Upper lobe of right lung (tissue), 1 donor: ENCODE measurements around the gene EXOC6. TPM values are rescaled to one million over a fixed set of nuclear protein-coding genes. Genes with fewer than 3 reads are reported as not detected.
"Not testable (repeated sequence)": the region's sequence is repeated elsewhere in the genome, so short reads cannot be mapped to it uniquely, and the experiment has no call there.

Source experiments
- ATAC-seq: fragments of 200-7000 bp; cut with Tn5 transposase; one replicate; pipeline ENCODE4 v1.9.1; 2020; ENCODE audit warnings: mild to moderate bottlenecking, moderate library complexity
- DNase-seq: peaks from one replicate; pipeline ENCODE4 v3.0.0-alpha.2; 2020
- H3K27ac ChIP-seq: fragments of 200-600 bp; one replicate; pipeline ENCODE4 v1.8.0; 2022
- H3K27me3 ChIP-seq: fragments of 200-600 bp; one replicate; pipeline ENCODE4 v1.8.0; 2022; ENCODE audit warnings: mild to moderate bottlenecking
- H3K36me3 ChIP-seq: fragments of 200-600 bp; one replicate; pipeline ENCODE4 v1.8.0; 2022
- H3K4me1 ChIP-seq: fragments of 200-600 bp; one replicate; pipeline ENCODE4 v1.8.0; 2022
- H3K4me3 ChIP-seq: fragments of 200-600 bp; one replicate; pipeline ENCODE4 v1.8.0; 2022; ENCODE audit warnings: mild to moderate bottlenecking
- H3K9me3 ChIP-seq: fragments of 200-600 bp; one replicate; pipeline ENCODE4 v1.8.0; 2022
- intact Hi-C: fragments of 100-400 bp; cut with DNase I; formaldehyde crosslinking; loops from one replicate; pipeline ENCODE4 v1.11.0; 2022
- total RNA-seq: library from RNA; stranded (reverse); fragmentation: NEBNext Ultra II Directional; extraction: Animal tissue kit (Norgen Biotek cat#: 25700); gene quantifications from one replicate; pipeline ENCODE4 v1.2.1, GENCODE V29; 2021
- TF ChIP-seq, protein P1 (sequence below): fragments of 200-600 bp; IDR thresholded peaks from one replicate; pipeline ENCODE4 v1.8.0; 2022; ENCODE audit warnings: antibody characterized with exemption
- donor health status: DM: no; HTN: yes; CAD: no; lungs with severe emphysema.

EXOC6 gene
- total RNA-seq, 1 donor from 2014 or later, result 24.9 TPM

DNA sequence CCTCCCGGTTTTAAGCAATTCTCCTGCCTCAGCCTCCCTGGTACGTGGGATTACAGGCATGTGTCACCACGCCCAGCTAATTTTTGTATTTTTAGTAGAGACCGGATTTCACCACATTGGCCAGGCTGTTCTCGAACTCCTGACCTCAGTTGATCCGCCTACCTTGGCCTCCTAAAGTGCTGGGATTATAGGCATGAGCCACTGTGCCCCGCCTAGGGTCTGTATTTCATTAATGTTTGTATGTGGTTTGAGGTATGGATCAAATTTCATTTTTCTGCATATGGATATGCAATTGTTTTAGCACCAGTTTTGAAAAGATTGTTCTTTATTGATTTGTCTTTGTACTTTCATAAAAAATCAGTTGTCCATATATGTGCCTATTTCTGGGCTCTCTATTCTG lies 251.3 kb downstream of the EXOC6 start:
- Histone ChIP-seq H3K9me3 (no peaks in the 10 kb centered on the region), H3K27ac (no peak overlapping the region), H3K4me3 (no peak overlapping the region), H3K27me3 (no peaks in the 10 kb centered on the region), H3K36me3 (no peaks in the 10 kb centered on the region), H3K4me1 (no peaks in the 10 kb centered on the region)
- no peak for DNase-seq
- intact Hi-C loops, result no loop called here
- TF ChIP-seq, protein P1, sequence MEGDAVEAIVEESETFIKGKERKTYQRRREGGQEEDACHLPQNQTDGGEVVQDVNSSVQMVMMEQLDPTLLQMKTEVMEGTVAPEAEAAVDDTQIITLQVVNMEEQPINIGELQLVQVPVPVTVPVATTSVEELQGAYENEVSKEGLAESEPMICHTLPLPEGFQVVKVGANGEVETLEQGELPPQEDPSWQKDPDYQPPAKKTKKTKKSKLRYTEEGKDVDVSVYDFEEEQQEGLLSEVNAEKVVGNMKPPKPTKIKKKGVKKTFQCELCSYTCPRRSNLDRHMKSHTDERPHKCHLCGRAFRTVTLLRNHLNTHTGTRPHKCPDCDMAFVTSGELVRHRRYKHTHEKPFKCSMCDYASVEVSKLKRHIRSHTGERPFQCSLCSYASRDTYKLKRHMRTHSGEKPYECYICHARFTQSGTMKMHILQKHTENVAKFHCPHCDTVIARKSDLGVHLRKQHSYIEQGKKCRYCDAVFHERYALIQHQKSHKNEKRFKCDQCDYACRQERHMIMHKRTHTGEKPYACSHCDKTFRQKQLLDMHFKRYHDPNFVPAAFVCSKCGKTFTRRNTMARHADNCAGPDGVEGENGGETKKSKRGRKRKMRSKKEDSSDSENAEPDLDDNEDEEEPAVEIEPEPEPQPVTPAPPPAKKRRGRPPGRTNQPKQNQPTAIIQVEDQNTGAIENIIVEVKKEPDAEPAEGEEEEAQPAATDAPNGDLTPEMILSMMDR, result no peak
- ATAC-seq, result no peak

DNA sequence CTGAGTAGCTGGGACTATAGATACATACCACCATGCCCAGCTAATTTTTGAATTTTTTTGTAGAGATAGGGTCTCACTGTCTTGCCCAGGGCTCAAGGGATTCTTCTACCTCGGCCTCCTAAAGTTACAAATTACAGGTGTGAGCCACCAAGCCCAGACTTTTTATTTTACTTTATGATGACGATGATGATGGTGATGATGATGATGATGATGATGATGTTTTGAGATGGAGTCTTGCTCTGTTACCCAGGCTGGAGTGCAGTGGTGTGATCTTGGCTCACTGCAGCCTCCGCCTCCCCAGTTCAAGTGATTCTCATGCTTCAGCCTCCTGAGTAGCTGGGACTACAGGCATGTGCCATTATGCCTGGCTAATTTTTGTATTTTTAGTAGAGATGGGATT lies 252.8 kb downstream of the EXOC6 start:
- H3K4me1 ChIP-seq, H3K27ac ChIP-seq, H3K36me3 ChIP-seq, H3K4me3 ChIP-seq, H3K27me3 ChIP-seq, ATAC-seq, intact Hi-C loops, DNase-seq, H3K9me3 ChIP-seq: not testable (repeated sequence)

DNA sequence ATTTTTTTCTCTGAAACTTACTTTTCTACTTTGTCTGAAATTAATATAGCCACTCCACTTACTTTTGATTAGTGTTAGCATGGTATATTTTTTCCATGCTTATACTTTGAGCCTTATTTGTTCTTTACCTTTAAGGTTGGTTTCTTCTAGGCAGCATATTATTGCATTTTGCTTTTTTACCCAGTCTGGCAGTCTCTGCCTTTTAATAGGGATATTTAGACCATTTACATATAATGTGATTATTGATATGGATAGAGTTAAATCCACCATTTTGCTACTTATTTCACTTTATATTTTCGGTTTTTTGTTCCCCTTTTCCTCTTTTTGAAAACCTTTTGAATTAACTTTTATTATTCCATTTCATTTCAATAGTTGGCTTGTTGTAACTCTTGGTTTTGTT lies 255.6 kb downstream of the EXOC6 start:
- intact Hi-C loops, result no loop called here
- Histone ChIP-seq H3K36me3 (no peaks in the 10 kb centered on the region), H3K27me3 (no peaks in the 10 kb centered on the region), H3K27ac (no peak overlapping the region), H3K9me3 (no peaks in the 10 kb centered on the region), H3K4me3 (no peak overlapping the region), H3K4me1 (no peaks in the 10 kb centered on the region)
- ATAC-seq (no peak), DNase-seq (no peak)
- TF ChIP-seq, protein P1, result no peak

DNA sequence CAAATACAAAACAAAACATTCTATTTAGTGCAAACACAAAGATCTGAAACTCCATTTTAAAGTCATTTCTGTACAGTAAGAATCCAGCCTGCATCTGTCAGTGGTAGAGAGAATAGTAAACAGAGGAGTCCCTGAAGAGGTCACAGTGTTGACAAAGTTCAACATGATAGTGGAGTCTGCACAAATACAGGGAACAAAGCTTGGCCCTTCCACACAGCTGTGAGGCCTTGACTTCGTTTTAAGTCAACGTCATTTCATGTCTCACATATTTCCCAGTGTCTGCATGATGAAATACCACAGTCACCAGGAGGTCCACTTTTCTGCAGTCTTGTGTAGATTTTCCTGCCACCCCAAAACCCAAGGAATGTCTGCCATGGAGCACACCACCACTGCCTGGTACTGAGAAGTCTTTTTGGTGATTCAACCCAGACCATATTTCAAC lies 258.3 kb downstream of the EXOC6 start:
- Histone ChIP-seq H3K36me3 (no peaks in the 10 kb centered on the region), H3K4me3 (no peak overlapping the region), H3K27me3 (no peaks in the 10 kb centered on the region), H3K27ac (no peak overlapping the region), H3K9me3 (no peaks in the 10 kb centered on the region), H3K4me1 (no peaks in the 10 kb centered on the region)
- DNase-seq (no peak), ATAC-seq (no peak)
- TF ChIP-seq, protein P1, result no peak
- intact Hi-C loops, result no loop called here

Other genes with a start within 250 kb of the EXOC6 start
- gene HHEX, start 158.6 kb upstream of the EXOC6 start, total RNA-seq, result 12.2 TPM
- gene CYP26C1, start 212.3 kb downstream of the EXOC6 start, total RNA-seq, result 0.35 TPM
- gene CYP26A1, start 225.4 kb downstream of the EXOC6 start, total RNA-seq, result not detected